Measurements from ENCODE around the gene NUP62. TPM values are rescaled to one million over a fixed set of nuclear protein-coding genes. Genes with fewer than 3 reads are reported as not detected.

NUP62 gene
- total and polyA plus RNA-seq, 2 of the 4 experiments (the other 2 are of a cell fraction) = 21.3 to 29.7 TPM

DNA sequence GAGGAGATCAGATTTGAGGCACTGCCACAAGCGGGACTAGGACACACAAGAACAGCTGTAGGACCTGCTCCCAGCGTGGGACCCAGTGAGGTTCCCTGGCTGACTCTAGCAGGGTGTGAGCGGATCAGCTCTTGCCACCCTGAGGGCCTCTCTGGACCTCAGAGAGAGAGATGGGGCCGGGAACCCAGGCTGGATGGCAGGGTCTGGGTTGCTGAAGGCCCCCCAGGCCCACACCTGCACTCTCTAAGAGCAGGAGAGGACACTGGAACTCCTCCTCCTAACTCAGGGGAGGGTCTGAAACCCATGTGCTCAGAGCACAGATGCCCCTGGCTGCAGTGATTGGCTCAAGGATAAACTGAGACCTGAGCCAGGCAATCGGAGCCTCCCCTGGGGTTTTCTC is 19.1 kb downstream of the NUP62 start:
- no peak for ATAC-seq (ENCODE audit: low read depth)
- in situ Hi-C loops (cut with MboI; ENCODE audit: low sequenced_read_pairs) (no loop called here), intact Hi-C loops (cut with micrococcal nuclease) (no loop called here), dilution Hi-C loops (cut with HindIII; ENCODE audit: low sequenced_read_pairs, unreplicated experiment) (no loop called here)
- Histone ChIP-seq H2AFZ (replicated peaks; ENCODE audit: low read length, poor library complexity) (no peak overlapping the region), H2AK9ac (replicated peaks; ENCODE audit: low read depth, low read length, poor library complexity) (no peak overlapping the region), H3K14ac (replicated peaks; ENCODE audit: low read depth, low read length) (no peak overlapping the region), H3K27me3 (ENCODE audit: control insufficient read depth, insufficient read depth, low read length) (no peaks in the 10 kb centered on the region), H4K91ac (ENCODE audit: insufficient read depth, low read depth, low read length) (no peak overlapping the region), H2BK120ac (ENCODE audit: low read depth, low read length) (no peak overlapping the region), H2BK20ac (ENCODE audit: low read depth, low read length) (no peak overlapping the region), H3K9me3 (ENCODE audit: control insufficient read depth, insufficient read depth, low read length) (no peaks in the 10 kb centered on the region), H2BK5ac (ENCODE audit: low read depth, low read length, poor library complexity, severe bottlenecking) (no peak overlapping the region), H3K4me3 (ENCODE audit: insufficient read depth, low read depth, low read length) (no peak overlapping the region), H2BK15ac (ENCODE audit: low read depth, low read length) (no peak overlapping the region), H4K8ac (ENCODE audit: low read depth in 2 of 2, low read length in 2 of 2) (no peak overlapping the region), H3K79me1 (ENCODE audit: low read depth in 1 of 2, low read length in 2 of 2) (peaks cover 10 to 76% of the 10 kb centered on the region in 2 experiments), H4K5ac (ENCODE audit: low read depth, low read length) (no peak overlapping the region), H3K56ac (ENCODE audit: extremely low read depth, insufficient read depth, low read length) (no peak overlapping the region), H3K36me3 (ENCODE audit: control insufficient read depth, insufficient read depth, low read length) (peaks cover 59% of the 10 kb centered on the region), H4K20me1 (ENCODE audit: insufficient read depth, low read length) (peaks cover 30% of the 10 kb centered on the region), H3K4ac (ENCODE audit: low read depth, low read length) (no peak overlapping the region), H3K27ac (ENCODE audit: insufficient read depth, low read length) (no peak overlapping the region), H3K23ac (ENCODE audit: low read depth, low read length) (no peak overlapping the region), H2AK5ac (ENCODE audit: low read depth, low read length) (no peak overlapping the region), H3K18ac (ENCODE audit: low read depth, low read length) (no peak overlapping the region), H3K4me1 (ENCODE audit: control insufficient read depth, insufficient read depth, low read length) (peaks cover 3% of the 10 kb centered on the region), H3K4me2 (ENCODE audit: low read depth, low read length) (no peak overlapping the region), H3K9me1 (ENCODE audit: insufficient read depth, low read length) (peaks cover 11% of the 10 kb centered on the region; the same call in 1 of the 2 replicates), H3K9ac (ENCODE audit: low read depth, low read length) (no peak overlapping the region)
- POLR2A ChIA-PET (ENCODE audit: unreplicated experiment) = no interaction called here
- TF ChIP-seq MAZ (IDR thresholded peaks at IDR 0.05; ENCODE audit: borderline replicate concordance, low read depth, low read length) = no peak
- no peak for TF ChIP-seq RAD21 (IDR thresholded peaks at IDR 0.05; ENCODE audit: low read length)
- no peak for TF ChIP-seq MAFK (IDR thresholded peaks at IDR 0.05; ENCODE audit: low read depth, low read length)
- no peak for TF ChIP-seq NFE2L2 (IDR thresholded peaks at IDR 0.05; ENCODE audit: low read depth, low read length)
- no peak for TF ChIP-seq MXI1 (IDR thresholded peaks at IDR 0.05; ENCODE audit: borderline replicate concordance, low read depth, low read length)
- TF ChIP-seq, protein P1, sequence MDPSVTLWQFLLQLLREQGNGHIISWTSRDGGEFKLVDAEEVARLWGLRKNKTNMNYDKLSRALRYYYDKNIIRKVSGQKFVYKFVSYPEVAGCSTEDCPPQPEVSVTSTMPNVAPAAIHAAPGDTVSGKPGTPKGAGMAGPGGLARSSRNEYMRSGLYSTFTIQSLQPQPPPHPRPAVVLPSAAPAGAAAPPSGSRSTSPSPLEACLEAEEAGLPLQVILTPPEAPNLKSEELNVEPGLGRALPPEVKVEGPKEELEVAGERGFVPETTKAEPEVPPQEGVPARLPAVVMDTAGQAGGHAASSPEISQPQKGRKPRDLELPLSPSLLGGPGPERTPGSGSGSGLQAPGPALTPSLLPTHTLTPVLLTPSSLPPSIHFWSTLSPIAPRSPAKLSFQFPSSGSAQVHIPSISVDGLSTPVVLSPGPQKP (IDR thresholded peaks at IDR 0.05; ENCODE audit: borderline replicate concordance, low read depth, low read length) = no peak
- TF ChIP-seq RFX5 (IDR thresholded peaks at IDR 0.05; ENCODE audit: low read depth, low read length) = no peak
- TF ChIP-seq POLR2A (IDR thresholded peaks at IDR 0.05; ENCODE audit: low read depth, low read length) = no peak
- TF ChIP-seq FOS (IDR thresholded peaks at IDR 0.05; ENCODE audit: low read depth, low read length) = no peak
- TF ChIP-seq, protein P2, sequence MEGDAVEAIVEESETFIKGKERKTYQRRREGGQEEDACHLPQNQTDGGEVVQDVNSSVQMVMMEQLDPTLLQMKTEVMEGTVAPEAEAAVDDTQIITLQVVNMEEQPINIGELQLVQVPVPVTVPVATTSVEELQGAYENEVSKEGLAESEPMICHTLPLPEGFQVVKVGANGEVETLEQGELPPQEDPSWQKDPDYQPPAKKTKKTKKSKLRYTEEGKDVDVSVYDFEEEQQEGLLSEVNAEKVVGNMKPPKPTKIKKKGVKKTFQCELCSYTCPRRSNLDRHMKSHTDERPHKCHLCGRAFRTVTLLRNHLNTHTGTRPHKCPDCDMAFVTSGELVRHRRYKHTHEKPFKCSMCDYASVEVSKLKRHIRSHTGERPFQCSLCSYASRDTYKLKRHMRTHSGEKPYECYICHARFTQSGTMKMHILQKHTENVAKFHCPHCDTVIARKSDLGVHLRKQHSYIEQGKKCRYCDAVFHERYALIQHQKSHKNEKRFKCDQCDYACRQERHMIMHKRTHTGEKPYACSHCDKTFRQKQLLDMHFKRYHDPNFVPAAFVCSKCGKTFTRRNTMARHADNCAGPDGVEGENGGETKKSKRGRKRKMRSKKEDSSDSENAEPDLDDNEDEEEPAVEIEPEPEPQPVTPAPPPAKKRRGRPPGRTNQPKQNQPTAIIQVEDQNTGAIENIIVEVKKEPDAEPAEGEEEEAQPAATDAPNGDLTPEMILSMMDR (conservative IDR thresholded peaks at IDR 0.05; ENCODE audit: low read depth, low read length) = no peak
- TF ChIP-seq CHD1 (IDR thresholded peaks at IDR 0.05; ENCODE audit: low read depth, low read length) = no peak
- TF ChIP-seq, protein P3, sequence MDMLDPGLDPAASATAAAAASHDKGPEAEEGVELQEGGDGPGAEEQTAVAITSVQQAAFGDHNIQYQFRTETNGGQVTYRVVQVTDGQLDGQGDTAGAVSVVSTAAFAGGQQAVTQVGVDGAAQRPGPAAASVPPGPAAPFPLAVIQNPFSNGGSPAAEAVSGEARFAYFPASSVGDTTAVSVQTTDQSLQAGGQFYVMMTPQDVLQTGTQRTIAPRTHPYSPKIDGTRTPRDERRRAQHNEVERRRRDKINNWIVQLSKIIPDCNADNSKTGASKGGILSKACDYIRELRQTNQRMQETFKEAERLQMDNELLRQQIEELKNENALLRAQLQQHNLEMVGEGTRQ (IDR thresholded peaks at IDR 0.05; ENCODE audit: low read depth, low read length) = no peak
- no peak for TF ChIP-seq CEBPB (IDR thresholded peaks at IDR 0.05; ENCODE audit: low read depth, low read length)
- no peak for TF ChIP-seq BHLHE40 (IDR thresholded peaks at IDR 0.05; ENCODE audit: low read depth, low read length)
- 83% methylated on average over 3 of the region's 5 CpGs; no CpG with 5 or more reads in 1 of the 2 experiments for WGBS, 2 experiments (ENCODE audit: extremely low coverage in 2 of 2, insufficient read length in 1 of 2)
- CTCF ChIA-PET = no interaction called here
- no peak for DNase-seq
- no TSS peak for BruUV-seq (replicated peaks)
